Right lobe of liver (tissue), 4 donors: ENCODE results near the gene CENPF.

Experiments
- POLR2A ChIP-seq: fragments of 450-650 bp; IDR thresholded peaks from one replicate; pipeline ENCODE4 v1.6.1; 2017; ENCODE audit warnings: antibody characterized with exemption, mild to moderate bottlenecking
- TF ChIP-seq, protein P1 (sequence below), 4 donors: fragments of 200-600 bp in 3 of 4; fragments of 450-650 bp in 1 of 4; IDR thresholded peaks; one replicate each; pipeline versions ENCODE4 v1.5.1 to v1.8.0; 2016 to 2022; ENCODE audit warnings: antibody characterized with exemption in 4 of 4, mild to moderate bottlenecking in 2 of 4
- donor health status: DM: no; HTN: no; CAD: no.
- donor health status: DM: no; HTN: no; CAD: no.
- donor health status: DM: no; HTN: yes; CAD: no.

DNA sequence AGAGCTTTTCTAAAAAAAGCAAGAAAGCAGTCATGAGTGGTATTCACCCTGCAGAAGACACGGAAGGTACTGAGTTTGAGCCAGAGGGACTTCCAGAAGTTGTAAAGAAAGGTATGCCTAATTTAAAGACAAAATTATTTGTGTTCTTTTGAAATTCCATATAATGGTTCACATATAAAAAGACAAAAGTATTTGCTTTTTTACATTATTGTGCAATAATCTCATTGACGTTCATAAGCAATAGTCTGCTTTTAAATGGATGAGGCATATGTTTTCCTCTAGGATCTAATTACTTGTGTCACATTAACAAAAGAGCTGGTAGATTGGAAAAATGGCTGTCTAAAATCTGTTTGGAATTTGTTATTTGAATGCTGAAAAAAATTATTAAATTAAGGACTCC, 54.3 kb downstream of the CENPF start:
- TF ChIP-seq, protein P1, sequence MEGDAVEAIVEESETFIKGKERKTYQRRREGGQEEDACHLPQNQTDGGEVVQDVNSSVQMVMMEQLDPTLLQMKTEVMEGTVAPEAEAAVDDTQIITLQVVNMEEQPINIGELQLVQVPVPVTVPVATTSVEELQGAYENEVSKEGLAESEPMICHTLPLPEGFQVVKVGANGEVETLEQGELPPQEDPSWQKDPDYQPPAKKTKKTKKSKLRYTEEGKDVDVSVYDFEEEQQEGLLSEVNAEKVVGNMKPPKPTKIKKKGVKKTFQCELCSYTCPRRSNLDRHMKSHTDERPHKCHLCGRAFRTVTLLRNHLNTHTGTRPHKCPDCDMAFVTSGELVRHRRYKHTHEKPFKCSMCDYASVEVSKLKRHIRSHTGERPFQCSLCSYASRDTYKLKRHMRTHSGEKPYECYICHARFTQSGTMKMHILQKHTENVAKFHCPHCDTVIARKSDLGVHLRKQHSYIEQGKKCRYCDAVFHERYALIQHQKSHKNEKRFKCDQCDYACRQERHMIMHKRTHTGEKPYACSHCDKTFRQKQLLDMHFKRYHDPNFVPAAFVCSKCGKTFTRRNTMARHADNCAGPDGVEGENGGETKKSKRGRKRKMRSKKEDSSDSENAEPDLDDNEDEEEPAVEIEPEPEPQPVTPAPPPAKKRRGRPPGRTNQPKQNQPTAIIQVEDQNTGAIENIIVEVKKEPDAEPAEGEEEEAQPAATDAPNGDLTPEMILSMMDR (IDR thresholded peaks at IDR 0.05): no peak
- no peak for TF ChIP-seq POLR2A
